Kidney tubule cell (primary cell): ENCODE results near the gene CRYGN.

ENCODE experiments used
- DNase-seq: peaks from one replicate; pipeline ENCODE4 v3.0.0-alpha.2; 2018; ENCODE audit warnings: low spot score

CRYGN gene, protein sequence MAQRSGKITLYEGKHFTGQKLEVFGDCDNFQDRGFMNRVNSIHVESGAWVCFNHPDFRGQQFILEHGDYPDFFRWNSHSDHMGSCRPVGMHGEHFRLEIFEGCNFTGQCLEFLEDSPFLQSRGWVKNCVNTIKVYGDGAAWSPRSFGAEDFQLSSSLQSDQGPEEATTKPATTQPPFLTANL

DNA sequence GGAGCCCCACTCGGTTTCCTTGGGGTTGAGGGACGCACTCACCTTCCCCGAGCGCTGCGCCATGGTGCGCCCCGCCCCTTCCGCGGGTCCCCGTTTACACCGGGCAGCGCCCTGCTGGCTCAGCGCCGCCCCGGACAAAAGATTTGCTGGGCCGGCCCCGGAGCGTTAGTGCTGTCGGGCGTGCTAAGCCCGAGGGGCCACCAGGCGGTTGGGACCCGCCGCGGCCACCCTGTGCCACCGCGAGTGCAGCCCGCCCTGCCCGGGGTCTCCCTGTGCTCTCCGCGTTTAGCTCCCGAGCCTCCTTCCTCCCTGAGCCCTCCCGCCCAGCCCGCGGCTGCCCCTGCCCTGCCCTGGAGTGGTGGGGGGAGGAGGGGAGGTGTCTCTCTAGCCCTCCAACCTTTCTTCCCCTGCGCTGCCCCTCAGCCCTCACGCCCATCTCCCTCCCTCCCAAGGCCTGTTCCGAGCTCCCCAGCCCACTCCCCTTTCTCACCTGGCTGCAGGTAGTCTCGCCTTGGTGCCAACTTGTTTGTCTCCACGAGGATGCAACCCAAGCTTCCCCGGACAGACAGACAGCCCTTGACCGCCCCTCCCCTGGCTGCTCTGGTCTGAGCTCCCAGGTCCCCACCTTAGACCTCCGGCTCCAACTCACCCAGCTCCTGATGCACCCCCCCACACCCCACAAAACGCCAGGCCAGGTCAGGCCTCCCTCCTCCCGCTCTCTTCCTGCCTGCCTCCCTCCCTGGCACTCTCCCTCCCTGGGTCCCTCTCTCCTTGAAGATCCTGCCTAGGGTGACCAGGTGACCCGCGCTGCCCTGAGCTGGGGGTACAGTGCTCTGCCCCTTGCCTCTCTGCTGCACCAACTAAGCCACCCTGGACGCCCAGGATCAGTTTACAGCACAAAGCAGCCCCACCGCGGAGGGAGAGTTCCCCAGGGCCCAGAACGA is at the start of gene CRYGN:
Gene CRYGN (minus strand): TSS at position 287 of the 944 bp plus-strand sequence. CDS start 224 bp downstream, at position 63.
- DNase-seq, result no peak

DNA sequence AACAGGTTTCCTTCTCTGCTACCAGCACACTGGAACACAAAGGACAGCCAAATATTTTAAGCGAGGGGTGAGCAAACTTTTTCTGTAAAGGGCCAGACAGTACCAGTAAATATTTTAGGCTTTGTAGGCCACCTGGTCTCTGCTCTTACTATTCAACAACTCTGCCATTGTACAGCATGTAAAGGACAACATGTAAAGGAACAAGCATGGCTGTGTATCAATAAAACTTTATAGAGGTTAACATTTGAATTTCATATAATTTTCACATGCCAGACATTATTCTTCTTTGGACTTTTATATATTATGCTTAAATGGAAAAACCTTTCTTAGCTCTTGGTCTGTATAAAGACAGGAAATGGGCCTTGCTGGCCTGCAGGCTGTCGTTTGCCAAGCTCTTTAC is 49.6 kb upstream of the CRYGN start:
- DNase-seq, result no peak

DNA sequence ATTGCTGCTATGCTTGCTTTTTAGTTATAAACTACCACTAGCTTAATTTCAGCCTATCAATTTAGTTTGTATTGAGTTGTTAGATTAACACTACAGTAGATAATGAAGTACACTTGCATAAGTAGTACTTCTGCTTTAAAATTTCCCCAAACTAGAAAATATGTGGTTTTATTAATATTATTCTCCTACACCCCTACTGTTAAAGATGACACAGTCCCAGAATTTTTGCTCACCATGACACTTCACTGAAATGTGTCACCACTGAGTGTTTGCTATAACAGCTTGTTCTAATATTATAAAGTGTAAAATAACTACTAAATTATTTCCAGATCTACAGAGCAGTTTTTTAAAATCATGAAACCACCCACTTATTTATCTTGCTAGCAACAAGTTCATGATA is 48.2 kb upstream of the CRYGN start:
- DNase-seq, result no peak

DNA sequence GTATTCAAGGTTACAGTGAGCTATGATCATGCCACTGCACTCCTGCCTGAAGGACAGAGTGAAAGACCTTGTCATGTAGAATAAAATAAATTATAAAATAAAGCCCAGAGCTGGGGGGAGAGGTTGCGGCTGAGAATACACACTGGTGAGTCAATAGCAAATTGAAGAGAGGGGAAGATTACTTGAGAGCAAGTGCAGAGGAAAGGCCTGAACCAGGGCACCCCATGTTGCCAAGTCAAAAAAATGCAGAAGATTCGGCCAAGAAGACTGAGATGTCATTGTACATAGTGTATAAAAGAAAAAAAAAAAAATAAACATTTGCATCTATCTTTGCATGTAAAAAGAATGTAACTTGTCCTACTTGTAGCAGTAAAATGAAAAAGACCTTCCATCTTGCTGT is 47.3 kb upstream of the CRYGN start:
- no peak for DNase-seq

DNA sequence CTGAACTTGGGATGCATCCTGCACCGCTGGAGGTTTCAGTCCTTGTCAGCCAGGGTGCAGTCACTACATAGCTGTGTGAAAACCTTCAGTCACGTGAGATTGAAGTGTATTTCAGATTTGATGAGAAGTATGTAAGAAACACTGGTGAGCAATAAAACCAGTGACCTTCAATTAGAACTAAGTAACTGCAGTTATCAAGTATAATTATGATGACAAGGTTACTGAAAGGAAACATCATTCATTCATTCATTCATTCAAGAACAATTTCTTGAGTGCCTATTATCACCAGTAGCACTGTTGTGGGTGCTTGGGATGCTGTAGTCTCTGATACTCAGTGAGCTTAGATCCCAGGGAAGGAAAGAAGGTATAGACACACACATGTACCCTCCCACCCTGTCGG is 46.1 kb upstream of the CRYGN start:
- DNase-seq, result no peak

DNA sequence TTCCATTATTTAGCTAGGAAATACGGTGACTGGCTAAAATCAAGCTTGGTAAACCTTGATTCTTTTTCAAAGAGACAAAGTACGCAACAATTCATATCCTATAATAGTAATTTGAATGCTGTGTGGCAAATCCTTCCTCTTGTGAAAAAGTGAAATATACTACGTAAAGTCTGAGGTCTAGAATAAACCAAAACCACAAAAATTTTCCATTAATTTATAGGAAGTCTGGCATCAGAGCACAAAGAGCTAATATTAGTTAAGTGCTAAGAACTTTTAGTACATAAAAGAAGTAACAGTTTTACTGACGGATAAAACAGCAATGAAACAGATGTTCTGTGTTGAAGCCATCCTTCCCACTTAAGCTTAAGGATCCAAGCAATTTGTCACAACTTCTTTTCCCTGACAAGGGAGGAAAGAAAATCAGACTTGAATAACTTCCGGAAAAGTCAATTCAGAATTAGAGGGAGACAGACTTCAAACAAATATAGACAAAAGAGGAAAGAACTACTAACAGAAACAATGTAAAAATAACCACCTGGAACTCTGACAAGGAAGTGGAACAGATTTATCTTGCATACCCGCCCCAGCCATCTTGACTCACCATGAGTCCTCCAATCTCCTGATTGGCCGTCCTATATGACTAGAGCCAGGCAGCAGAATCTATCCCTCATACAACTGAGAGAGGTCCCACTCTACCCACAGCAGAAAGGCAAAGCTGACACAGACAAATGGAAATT is 45.2 kb upstream of the CRYGN start:
- DNase-seq, result peak; percentile 88

DNA sequence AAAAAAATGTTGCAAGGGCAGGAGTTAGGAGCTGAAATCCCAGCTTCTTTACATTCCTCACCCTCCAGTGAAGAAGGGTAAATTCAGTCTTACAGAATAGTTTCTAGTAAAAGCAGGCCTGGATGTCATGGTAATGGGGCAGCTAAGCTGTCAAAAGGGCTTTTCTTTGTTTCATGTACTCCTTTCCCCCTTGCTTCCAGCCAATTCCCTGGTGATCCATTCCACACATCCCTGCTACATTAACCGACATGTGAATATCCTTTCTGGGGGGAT is 43.7 kb upstream of the CRYGN start:
- DNase-seq, result no peak

DNA sequence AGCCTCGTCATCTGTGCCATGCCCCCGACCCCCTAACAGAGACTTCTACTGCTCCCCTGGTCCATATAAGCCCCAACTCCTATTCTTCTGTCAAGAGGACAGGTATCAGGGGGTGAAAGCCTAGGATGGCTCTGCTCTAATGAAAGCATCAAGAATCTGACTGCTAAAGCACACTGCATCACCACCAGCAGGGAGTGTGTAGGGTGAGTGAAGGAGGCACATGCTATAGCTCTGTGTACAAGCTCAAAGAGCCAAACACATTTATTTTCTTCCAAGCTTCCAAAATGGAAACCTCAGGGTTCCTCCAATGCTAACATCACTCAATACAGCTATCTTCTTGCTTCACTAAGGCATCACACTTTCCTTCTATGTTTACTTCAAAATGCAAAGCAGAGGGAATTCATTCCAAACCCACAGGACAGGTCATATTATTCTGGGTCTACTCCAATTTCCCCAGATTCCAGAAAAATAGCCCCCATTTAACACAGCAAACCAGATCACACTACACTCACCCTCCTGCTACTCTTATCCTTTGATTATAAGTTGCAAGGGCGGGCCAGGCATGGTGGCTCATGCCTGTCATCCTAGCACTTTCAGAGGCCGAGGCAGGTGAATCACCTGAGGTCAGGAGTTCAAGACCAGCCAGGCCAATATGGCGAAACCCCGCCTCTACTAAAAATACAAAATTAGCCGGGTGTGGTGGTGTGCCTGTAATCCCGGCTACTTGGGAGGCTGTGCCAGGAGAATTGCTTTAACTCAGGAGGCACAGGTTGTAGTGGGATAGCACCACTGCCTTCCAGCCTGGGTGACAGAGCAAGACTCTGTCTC is 43.2 kb upstream of the CRYGN start:
- DNase-seq, result peak; percentile 57

DNA sequence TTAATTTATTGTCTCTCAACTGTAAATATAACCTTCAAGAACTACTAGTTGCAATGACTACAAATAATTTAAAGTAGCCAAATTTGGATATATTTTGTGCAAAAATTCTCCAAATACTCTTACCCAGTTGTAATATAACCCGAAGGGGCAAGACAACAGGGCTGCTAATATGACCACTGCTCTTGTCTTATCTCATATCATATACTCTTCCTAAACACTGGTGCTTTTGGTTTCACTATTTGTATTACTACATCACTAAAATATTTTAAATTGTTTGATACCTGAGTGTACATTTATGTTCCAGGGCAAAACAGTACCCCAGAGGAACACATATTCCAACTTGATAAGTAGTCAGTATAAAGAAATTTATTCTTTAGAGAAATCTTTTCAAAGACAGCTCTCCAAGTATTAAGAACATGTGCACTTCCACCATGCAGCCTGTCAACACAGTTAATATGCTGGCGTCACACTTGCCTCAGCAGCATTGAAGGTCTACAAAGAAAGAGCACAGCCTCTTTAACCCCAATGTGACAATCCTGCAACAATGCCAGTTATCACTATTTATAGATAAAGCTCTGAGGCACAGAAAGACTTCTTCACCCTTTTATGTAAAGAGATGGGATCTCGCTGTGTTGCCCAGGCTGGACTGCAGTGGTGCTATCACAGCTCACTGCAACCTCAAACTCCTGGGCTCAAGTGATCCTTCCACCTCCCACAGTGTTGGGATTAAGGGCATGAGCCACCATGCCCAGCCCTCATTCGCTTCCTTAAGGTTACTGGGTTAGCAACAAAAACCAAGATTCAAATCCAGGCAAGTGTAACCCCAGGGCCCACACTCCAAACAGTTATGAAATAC is 41.9 kb upstream of the CRYGN start:
- no peak for DNase-seq

DNA sequence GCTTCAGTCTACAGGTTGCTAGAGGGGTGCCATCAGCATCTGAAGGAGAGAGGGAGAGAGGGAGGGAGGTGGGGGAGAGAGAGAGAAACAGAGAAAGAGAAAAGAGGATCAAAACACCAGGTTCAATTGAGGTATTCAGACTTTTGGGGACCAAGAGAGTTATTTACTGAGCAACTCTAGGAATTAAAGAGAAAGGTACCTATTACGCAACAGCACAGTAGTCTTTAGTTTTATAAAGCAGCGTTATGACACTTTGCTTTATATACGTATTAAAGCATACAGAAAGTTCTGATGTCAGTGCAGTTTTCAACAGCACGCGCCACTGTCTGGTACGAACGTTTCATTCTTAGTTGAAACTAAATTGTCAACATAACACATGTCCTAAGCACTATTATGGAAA is 37.9 kb upstream of the CRYGN start:
- no peak for DNase-seq

DNA sequence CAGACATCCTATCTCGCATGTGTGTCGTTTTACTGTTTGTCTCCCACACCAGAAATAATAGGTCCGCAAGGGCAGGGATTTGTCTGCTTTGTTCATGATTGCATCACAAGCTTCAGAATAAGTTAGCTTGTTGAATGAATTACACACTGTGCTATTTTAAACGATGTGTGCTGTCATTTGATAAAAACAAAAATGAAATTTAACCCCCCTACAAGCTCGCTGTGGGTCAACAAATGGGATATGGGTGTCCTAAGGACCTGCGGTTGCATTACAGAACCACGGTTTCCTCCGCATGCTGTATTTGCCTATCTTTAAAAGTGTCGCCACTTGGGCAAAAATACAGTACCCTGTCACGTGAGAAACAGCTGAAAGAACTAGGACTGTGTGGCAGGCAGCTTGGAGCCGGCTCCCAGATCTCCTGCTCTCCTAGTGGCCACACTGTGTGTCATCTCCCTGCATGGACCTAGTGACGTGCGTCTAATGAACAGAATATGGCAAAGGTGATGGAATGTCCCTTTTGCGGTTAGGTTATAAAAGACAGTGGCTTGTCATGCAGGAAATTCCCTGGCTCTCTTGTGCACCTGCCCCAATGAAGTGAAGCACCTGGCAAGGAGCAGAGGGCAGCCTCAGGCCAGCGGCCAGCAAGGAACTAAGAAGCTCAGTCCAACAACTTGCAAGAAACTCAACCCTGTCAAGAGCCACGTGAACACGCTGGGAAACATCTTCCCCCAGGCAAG is 32.9 kb upstream of the CRYGN start:
- peak; percentile 57 for DNase-seq

DNA sequence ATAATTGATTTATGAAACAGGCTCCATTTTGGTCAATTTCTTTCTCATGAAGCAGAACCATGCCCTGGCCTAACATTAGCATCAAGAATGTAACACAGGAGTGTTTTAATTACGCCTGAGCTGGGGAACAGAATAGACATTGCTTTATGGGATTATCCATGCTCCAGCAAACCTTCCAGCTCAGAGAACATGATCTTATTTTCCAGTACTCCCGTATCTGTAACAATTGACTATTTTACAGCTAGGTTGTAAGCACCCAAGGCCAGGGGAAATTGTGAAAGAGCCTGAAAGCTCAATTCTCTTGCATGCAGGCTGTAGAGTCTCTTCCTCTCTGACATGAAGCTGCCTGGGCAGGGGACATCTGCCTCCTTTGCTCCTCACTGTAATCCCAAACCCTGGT is 30.8 kb upstream of the CRYGN start:
- no peak for DNase-seq

DNA sequence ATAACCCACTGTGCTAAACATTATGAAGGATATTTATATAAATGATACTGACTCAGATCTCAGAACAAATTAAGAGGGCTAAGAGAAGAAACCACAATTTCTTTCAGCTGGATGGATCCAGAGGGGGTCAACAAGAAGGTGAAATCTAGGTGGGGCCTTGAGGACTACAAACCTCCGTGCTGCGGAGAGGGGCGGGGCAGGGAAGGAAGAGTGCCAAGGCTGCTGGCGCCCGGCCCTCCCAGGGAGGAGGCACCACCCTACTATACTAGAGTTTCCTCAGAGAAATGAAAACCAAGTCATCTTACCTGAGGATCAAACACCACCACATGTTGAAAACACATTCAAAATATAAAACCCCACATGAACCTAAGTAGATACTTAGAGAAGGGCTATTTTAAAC is 29.3 kb upstream of the CRYGN start:
- DNase-seq, result no peak

DNA sequence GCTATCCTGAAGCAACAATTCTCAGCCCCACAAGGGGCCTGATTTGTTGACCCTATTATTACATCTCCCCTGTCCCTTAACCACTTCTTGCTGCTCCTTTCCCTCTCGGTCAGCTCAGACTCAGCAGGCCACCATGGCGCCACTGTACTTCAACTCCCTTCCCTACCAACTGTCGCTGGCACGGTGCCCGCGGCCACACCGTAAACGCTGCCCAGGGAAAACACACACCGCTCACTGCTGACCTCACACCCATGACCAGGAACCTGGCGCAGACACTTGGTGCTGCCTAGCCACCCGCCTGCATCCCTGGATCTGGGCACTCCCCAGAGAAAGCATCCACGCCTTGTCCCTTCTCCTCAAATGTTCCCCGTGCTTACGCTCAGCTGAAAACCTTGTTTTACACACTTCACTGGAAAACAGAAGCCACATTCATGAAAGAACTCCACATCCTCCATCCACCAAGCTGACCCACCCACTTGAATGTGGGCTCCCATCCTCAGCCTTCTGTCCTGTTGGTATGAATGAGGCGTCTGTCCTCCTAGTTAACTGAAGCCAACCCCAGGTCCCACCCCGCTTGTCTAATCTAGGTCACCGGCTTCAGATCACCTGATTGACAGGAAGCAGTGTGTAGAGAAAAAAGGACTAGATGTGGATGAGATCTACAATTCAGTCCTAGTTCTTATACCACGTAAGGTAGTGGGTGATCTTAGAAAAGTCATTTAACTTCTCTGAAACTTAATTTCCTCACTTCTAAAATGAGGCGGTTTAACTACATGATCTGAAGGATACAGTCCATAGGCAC is 28.5 kb upstream of the CRYGN start:
- DNase-seq, result no peak

DNA sequence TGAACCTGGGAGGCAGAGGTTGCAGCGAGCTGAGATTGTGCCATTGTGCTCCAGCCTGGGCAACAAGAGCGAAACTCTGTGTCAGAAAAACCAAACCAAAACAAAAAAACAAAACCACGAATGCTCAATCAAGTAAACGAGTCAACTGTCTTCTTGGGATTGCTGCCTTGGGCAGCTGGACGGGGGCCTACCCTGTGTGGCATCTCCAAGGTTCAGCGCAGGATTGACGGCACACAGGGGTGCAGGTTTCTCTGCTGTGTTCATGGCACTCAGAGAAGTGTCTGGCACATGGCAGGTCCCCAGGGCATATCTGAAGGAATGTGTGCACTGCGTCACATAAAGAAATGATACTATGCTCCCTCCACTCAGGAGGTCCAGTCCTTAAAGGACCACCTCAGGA is 25.2 kb upstream of the CRYGN start:
- no peak for DNase-seq

DNA sequence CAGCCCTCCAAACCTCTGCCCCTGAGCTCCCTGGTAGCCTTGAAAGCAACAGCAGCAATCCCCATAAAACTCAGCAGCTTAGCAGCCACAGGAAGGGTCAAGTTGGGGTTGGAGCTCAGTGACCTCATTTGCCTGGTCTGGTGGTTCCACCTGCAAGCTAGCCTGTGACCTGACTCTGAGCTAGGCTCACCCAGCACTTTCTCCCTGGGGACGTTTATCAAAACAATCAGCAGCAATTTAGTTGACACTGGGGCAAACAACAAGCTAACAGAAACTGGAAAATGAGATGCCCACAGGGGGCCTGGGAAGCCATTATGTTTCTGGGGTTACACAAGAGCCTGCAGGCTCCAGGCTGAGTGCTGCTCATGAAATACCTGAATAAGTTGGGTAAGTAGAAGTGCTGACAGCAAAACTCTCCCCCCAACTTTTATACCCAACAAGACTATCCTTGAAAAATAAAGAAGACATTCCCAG is 22.4 kb upstream of the CRYGN start:
- no peak for DNase-seq

DNA sequence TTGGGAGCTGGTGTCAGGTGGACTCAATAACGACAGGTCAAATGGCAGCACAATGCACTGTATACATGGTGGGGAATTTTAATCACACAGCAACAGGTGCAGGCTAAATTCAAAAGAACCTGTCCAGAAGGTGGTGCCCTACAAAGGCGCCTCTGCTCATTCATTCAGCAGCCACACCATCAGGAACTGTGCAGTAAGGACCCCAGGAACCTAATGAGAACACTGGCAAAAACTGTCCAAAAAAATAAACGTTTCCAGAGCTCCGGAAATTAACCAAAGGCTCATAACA is 21.9 kb upstream of the CRYGN start:
- DNase-seq, result no peak

DNA sequence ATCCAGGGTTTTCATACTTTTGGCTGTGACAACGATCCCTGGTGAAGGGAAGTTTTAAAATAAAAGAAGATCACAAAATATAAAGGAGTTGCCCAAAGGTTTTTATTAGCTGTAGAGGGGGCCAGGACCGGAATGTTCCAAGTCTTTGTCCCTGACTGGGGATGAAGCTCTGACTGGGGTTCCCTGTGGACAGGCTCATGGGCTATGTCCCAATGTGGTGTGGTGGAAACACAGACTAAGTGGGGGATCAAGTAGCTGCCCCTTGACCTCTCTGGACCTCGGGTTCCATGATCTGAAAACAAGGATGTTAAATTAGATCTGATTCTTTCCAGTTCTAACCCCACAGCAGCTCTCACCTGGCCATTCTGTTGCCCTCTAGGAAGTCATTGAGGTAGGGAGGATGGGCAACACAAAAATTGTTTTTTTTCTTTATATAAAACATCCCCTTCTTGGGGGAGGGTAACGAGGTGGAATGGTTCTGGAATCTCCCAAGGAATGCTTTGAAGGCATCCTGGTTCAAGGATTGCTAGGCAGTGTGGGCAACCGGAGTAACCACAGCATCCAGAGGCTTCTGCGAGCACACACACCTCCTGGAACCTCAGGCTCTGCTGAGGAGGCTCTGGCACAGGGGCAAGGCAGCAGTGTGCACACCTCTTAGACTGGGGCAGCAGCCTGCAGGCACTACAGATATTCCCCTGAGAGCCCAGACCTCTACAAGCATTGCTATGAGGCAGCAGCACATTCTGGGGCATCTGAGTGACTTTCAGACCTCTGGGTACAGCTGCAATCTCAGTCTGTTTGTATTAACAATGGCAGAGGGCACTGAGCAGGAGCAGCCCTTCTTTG is 21.4 kb upstream of the CRYGN start:
- peak; percentile 45 for DNase-seq

DNA sequence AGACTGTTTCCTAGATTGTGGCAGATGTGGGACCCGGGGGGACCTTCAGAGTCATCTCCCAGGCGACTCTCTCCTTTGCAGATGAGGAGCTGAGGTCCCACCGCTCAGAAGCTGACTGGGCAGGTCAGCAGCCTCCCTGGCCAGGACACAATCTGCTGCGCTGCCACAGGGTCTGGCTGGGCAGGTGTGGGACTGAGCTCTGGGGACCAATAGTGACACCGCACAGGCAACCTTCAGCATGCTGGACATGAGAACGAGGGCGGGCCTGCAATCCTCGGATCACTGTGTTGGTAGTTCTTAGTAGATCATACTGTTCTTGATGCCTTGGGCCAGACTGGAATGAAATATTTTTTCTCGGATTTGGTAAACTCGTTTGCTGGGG is 20.5 kb upstream of the CRYGN start:
- DNase-seq, result no peak
